ENCODE measurements around the gene RBM5.
A peak's percentile ranks its signal among the peaks of the same experiment; 100 is the strongest.
"Not testable (repeated sequence)": the region's sequence is repeated elsewhere in the genome, so short reads cannot be mapped to it uniquely, and the experiment has no call there.

Gene RBM5

DNA sequence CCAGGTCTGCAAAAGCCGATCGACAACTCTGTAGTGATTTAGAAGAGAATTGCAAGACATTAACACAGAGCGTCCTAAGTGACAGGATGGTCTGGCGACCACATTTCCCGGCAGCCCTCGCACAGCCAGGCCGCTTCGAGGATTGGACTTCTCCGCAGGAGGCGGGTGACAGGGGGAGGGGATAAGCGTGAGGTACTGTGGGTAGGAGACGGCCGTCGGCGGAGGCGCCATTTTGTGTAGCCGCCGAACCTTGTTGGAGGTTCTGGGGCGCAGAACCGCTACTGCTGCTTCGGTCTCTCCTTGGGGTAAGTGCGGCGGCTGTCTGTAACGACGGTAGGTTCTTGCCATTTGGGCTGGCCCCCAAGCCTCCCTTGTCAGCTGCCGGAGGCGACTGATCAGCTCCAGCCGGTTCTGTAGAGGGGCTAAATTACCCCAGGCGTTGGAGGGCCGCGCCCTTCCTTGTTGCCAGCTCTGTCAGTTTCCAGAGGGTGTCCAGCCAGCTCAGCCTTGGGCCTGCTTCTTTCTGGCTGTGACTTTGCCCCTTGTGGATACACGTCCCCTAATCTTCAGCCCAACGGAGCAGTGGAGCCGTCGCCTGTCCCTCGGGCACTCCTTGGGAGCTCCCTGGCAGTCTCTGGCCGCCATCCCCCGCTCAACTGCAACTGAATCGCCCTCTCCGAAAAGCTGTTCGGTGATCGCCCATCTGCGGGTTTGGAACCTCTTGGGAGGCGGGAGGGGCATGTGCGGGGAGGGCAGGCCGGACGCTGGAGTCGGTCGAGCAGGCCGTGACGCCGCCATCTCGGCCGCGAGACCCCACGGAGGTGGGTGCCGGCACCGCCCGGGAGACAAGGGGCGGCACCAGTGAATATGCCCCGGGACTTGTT, at the start of gene RBM5:
Gene RBM5 (plus strand): TSS at position 195 of the 884 bp plus-strand sequence. CDS start 1,516 bp downstream, outside the sequence.
- H3K4me3 ChIP-seq (ENCODE audit: low read length) = peak within 1 kb of the TSS; percentile 93
- TF ChIP-seq ZNF274 (IDR thresholded peaks at IDR 0.05; ENCODE audit: low read depth, low read length) = no peak

GRCh38 chr3:50044976-50045375, 43.7 kb upstream of the RBM5 start:
- H3K4me3 ChIP-seq (ENCODE audit: low read length) = no peak overlapping the region
- no peak for TF ChIP-seq ZNF274 (IDR thresholded peaks at IDR 0.05; ENCODE audit: low read depth, low read length)

DNA sequence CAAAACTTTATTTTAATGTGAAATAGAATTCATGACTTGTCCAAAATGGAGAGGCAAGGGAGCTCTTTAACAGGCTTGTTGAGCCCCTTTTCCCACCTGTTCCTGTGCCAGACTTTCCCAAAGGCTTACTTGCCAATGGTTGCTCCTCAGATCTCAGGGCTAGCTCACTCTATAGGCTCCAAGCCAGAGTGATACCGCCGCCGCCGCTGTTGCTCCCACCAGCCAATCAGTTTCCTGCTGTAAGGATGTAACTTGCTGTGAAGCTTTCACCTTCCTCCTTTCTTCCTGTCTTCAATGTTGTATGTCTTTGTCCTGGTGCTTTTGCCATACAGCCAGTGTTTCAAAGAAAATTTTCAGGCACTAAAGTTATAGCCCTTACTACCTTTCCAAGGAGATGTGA, 41.3 kb upstream of the RBM5 start:
- no peak for TF ChIP-seq ZNF274 (IDR thresholded peaks at IDR 0.05; ENCODE audit: low read depth, low read length)

GRCh38 chr3:50050361-50050760, 38.4 kb upstream of the RBM5 start:
- H3K4me3 ChIP-seq (ENCODE audit: low read length) = no peak overlapping the region
- TF ChIP-seq ZNF274 (IDR thresholded peaks at IDR 0.05; ENCODE audit: low read depth, low read length) = no peak

More for the DNA sequence above, 41.3 kb upstream of the RBM5 start:
- H3K4me3 ChIP-seq (ENCODE audit: low read length) = no peak overlapping the region

DNA sequence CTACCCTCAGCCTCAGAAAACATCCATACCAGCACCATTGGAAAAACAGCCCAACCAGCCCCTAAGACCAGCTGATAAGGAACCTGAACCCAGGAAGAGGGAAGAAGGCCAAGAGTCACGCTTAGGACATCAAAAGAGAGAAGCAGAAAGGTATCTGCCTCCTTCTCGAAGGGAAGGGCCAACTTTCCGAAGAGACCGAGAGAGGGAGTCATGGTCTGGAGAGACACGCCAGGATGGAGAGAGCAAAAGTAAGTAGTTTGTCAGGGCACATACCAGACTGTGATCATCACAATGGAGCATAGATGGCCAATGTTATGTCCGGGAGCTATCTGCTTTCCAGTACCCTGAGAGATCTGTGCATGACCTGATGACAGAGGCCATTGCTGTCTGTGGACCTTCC, 31.0 kb upstream of the RBM5 start:
- no peak for TF ChIP-seq ZNF274 (IDR thresholded peaks at IDR 0.05; ENCODE audit: low read depth, low read length)
- H3K4me3 ChIP-seq (ENCODE audit: low read length) = no peak overlapping the region

GRCh38 chr3:50068134-50068533, 20.6 kb upstream of the RBM5 start:
- H3K4me3 ChIP-seq (ENCODE audit: low read length) = no peak overlapping the region
- TF ChIP-seq ZNF274 (IDR thresholded peaks at IDR 0.05; ENCODE audit: low read depth, low read length) = no peak

DNA sequence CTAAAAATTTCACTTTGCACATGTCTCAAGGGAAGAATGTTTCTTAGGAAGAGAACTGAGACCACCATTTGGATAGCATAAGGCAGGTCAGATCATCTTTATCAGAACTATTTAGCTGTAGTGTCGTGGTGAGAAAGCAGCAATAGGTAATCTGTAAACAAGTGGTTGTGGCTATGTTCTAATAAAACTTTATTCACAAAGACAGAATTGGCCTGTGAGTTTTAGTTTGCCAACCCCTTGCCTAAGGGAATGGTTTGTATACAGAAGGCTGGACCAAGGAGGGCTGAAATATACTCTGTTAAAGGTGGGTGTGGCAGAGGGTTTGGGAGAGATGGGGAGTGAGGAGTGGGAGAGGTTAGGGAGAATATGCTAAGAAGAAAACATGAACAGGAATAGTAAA, 10.6 kb upstream of the RBM5 start:
- no peak for TF ChIP-seq ZNF274 (IDR thresholded peaks at IDR 0.05; ENCODE audit: low read depth, low read length)
- no peak overlapping the region for H3K4me3 ChIP-seq (ENCODE audit: low read length)

GRCh38 chr3:50078622-50079021, 10.1 kb upstream of the RBM5 start:
- TF ChIP-seq ZNF274 (IDR thresholded peaks at IDR 0.05; ENCODE audit: low read depth, low read length) = no peak
- H3K4me3 ChIP-seq (ENCODE audit: low read length) = no peak overlapping the region

- not testable (repeated sequence) for H3K4me3 ChIP-seq (ENCODE audit: low read length)
Measured at GRCh38 chr3:50084951-50085350, 3.8 kb upstream of the RBM5 start.

DNA sequence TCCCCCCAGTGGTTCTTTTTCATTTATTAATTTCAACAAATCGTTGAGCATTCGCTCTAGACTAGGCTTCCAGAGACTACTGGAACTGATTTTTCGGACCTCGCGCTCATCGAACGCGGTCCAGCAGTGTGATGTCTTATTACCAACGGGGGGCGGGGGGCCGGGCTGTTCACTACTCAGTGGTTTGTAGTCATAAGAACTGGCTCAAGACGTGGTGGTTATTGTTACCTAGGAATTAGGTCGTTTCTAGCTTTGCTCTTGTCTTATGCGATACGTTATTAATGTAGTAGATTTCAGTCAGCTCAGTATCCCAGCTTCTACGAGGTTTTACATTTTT, 858 bp downstream of the RBM5 start:
- no peak for TF ChIP-seq ZNF274 (IDR thresholded peaks at IDR 0.05; ENCODE audit: low read depth, low read length)
- peak overlapping the region; percentile 93 for H3K4me3 ChIP-seq (ENCODE audit: low read length)

DNA sequence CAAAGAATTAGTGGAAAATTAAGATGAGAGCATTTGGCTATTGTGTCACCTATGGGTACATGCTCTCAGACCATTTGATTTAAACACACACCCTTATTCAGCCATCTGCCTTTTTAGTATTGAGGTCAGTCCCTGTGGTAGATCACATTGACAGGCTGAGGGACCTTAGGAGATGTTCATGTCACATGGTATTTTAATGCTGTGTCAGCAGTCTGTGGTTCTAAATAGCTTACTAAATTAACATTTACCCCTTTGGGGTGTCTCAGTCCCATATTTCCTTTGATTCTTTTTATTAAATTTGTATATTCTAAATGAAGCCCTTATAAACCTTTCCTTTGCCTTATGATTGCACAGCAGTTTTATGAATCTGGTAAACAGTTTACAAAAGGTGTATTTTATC, 2.3 kb downstream of the RBM5 start:
- no peak overlapping the region for H3K4me3 ChIP-seq (ENCODE audit: low read length)
- no peak for TF ChIP-seq ZNF274 (IDR thresholded peaks at IDR 0.05; ENCODE audit: low read depth, low read length)

- no peak for TF ChIP-seq ZNF274 (IDR thresholded peaks at IDR 0.05; ENCODE audit: low read depth, low read length)
Measured at GRCh38 chr3:50095352-50095998, 6.8 kb downstream of the RBM5 start.

GRCh38 chr3:50100386-50100785, 11.7 kb downstream of the RBM5 start:
- TF ChIP-seq ZNF274 (IDR thresholded peaks at IDR 0.05; ENCODE audit: low read depth, low read length) = no peak
- H3K4me3 ChIP-seq (ENCODE audit: low read length) = no peak overlapping the region

More at GRCh38 chr3:50095352-50095998, 6.8 kb downstream of the RBM5 start:
- H3K4me3 ChIP-seq (ENCODE audit: low read length) = no peak overlapping the region

DNA sequence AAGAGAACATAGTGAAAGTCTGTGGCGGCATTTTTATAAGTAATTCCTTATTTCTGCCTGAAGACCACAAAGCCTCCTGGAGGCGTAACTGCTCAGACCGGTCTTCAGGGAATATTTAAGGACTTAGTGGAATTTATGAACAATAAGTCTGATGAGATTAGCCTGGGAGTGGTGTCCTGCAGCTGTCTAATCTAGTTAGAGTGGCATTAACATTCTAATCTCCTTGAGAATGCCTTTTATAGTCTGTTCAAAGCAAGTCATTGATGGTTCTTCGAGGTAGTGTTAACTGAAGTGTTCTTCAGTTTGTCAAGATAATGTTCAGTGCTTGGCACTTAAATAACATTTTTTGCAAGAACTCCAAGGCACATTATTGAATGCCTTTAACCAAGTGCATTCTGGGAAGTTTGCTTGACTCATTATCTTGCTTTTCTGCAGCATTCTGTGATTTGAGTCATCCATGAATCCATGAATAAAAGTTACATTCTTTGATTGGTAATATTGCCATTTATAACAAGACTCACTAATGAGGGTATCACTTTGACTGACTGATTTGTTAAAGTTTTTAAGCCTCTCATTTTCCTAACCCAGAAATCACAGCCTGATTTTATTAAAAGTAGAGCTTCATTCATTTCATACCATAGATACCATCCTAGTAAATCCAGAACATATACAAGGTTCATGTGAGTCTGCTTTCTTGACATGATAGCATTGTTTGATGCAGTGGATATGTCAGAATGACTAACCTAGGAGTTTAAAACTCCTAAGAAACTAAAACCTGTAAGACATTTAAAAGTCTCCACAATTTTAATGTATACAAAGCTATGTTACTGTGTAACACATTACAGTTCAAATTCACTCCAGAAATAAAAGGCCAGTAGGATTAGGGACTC, 12.5 kb downstream of the RBM5 start:
- H3K4me3 ChIP-seq (ENCODE audit: low read length) = no peak overlapping the region
- no peak for TF ChIP-seq ZNF274 (IDR thresholded peaks at IDR 0.05; ENCODE audit: low read depth, low read length)

All from GM08714 (cell line).